ENCODE data around the gene DLEC1. TPM values are rescaled to one million over a fixed set of nuclear protein-coding genes. Genes with fewer than 3 reads are reported as not detected.
A peak's percentile ranks its signal among the peaks of the same experiment; 100 is the strongest.

Gene DLEC1
- total and polyA plus RNA-seq, 9 of the 15 experiments (the other 6 are each of a cell fraction or from before 2014, with no cell fraction given), result 0.07 to 0.08 TPM; not detected in 7

- TF ChIP-seq ZNF75A (CRISPR knock-in tag; IDR thresholded peaks at IDR 0.05), result no peak
- TF ChIP-seq NFE2L1 (tag; IDR thresholded peaks at IDR 0.05; ENCODE audit: borderline replicate concordance, low read depth), result no peak
- TF ChIP-seq, protein P1, sequence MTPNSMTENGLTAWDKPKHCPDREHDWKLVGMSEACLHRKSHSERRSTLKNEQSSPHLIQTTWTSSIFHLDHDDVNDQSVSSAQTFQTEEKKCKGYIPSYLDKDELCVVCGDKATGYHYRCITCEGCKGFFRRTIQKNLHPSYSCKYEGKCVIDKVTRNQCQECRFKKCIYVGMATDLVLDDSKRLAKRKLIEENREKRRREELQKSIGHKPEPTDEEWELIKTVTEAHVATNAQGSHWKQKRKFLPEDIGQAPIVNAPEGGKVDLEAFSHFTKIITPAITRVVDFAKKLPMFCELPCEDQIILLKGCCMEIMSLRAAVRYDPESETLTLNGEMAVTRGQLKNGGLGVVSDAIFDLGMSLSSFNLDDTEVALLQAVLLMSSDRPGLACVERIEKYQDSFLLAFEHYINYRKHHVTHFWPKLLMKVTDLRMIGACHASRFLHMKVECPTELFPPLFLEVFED (CRISPR knock-in tag; conservative IDR thresholded peaks at IDR 0.05), result no peak
- TF ChIP-seq, protein P2, sequence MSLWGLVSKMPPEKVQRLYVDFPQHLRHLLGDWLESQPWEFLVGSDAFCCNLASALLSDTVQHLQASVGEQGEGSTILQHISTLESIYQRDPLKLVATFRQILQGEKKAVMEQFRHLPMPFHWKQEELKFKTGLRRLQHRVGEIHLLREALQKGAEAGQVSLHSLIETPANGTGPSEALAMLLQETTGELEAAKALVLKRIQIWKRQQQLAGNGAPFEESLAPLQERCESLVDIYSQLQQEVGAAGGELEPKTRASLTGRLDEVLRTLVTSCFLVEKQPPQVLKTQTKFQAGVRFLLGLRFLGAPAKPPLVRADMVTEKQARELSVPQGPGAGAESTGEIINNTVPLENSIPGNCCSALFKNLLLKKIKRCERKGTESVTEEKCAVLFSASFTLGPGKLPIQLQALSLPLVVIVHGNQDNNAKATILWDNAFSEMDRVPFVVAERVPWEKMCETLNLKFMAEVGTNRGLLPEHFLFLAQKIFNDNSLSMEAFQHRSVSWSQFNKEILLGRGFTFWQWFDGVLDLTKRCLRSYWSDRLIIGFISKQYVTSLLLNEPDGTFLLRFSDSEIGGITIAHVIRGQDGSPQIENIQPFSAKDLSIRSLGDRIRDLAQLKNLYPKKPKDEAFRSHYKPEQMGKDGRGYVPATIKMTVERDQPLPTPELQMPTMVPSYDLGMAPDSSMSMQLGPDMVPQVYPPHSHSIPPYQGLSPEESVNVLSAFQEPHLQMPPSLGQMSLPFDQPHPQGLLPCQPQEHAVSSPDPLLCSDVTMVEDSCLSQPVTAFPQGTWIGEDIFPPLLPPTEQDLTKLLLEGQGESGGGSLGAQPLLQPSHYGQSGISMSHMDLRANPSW (CRISPR knock-in tag; IDR thresholded peaks at IDR 0.05), result peak; percentile 85; the same call in 1 of the 2 replicates
- no peak for TF ChIP-seq RBM34 (IDR thresholded peaks at IDR 0.05; ENCODE audit: borderline replicate concordance, insufficient read depth, low read length)
- TF ChIP-seq, protein P3, sequence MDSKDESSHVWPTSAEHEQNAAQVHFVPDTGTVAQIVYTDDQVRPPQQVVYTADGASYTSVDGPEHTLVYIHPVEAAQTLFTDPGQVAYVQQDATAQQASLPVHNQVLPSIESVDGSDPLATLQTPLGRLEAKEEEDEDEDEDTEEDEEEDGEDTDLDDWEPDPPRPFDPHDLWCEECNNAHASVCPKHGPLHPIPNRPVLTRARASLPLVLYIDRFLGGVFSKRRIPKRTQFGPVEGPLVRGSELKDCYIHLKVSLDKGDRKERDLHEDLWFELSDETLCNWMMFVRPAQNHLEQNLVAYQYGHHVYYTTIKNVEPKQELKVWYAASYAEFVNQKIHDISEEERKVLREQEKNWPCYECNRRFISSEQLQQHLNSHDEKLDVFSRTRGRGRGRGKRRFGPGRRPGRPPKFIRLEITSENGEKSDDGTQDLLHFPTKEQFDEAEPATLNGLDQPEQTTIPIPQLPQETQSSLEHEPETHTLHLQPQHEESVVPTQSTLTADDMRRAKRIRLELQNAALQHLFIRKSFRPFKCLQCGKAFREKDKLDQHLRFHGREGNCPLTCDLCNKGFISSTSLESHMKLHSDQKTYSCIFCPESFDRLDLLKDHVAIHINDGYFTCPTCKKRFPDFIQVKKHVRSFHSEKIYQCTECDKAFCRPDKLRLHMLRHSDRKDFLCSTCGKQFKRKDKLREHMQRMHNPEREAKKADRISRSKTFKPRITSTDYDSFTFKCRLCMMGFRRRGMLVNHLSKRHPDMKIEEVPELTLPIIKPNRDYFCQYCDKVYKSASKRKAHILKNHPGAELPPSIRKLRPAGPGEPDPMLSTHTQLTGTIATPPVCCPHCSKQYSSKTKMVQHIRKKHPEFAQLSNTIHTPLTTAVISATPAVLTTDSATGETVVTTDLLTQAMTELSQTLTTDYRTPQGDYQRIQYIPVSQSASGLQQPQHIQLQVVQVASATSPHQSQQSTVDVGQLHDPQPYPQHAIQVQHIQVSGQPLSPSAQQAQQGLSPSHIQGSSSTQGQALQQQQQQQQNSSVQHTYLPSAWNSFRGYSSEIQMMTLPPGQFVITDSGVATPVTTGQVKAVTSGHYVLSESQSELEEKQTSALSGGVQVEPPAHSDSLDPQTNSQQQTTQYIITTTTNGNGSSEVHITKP (IDR thresholded peaks at IDR 0.05; ENCODE audit: partially characterized antibody), result peak; percentile 16
- TF ChIP-seq EHMT2 (IDR thresholded peaks at IDR 0.05), result no peak
- no peak for TF ChIP-seq THAP7 (CRISPR knock-in tag; IDR thresholded peaks at IDR 0.05)
- no peak; the same call in 1 of the 2 replicates for TF ChIP-seq MIER1 (IDR thresholded peaks at IDR 0.05; ENCODE audit: low read depth)
- TF ChIP-seq FOXJ3 (CRISPR knock-in tag; IDR thresholded peaks at IDR 0.05), result no peak
Observed at GRCh38 chr3:38018296-38019266, 20.4 kb upstream of the DLEC1 start (continued).
